HepG2 (cell line): ENCODE measurements around the gene TTC39C. TPM values are rescaled to one million over a fixed set of nuclear protein-coding genes. Genes with fewer than 3 reads are reported as not detected.
A peak's percentile ranks its signal among the peaks of the same experiment; 100 is the strongest.

Experiments used
- ARHGAP35 ChIP-seq: sonication (generic); formaldehyde crosslinking; IDR thresholded peaks from 2 replicates; pipeline ENCODE4 v1.9.0; 2022; ENCODE audit warnings: mild to moderate bottlenecking, inconsistent platforms, moderate library complexity, missing genetic modification reagents, borderline replicate concordance
- CREM ChIP-seq, 2 experiments: sonication (generic) in 1 of 2; formaldehyde crosslinking in 1 of 2; IDR thresholded peaks; 2 replicates each; pipeline versions ENCODE4 v1.4.0 to v1.6.1; 2016 to 2020; ENCODE audit warnings: antibody characterized with exemption in 1 of 2, mild to moderate bottlenecking in 1 of 2, missing genetic modification reagents in 1 of 2
- FOXC1 ChIP-seq: sonication (generic); formaldehyde crosslinking; IDR thresholded peaks from 2 replicates; pipeline ENCODE4 v1.8.0; 2022; ENCODE audit warnings: mild to moderate bottlenecking, missing genetic modification reagents, borderline replicate concordance
- GFI1 ChIP-seq: sonication (generic); formaldehyde crosslinking; IDR thresholded peaks from 2 replicates; pipeline ENCODE4 v1.5.0; 2020; ENCODE audit warnings: missing genetic modification reagents, mild to moderate bottlenecking, borderline replicate concordance
- NFIB ChIP-seq: sonication (generic); formaldehyde crosslinking; IDR thresholded peaks from 2 replicates; pipeline ENCODE4 v1.9.0; 2021; ENCODE audit warnings: missing genetic modification reagents, mild to moderate bottlenecking, borderline replicate concordance
- NFKB2 ChIP-seq: sonication (generic); formaldehyde crosslinking; IDR thresholded peaks from 2 replicates; pipeline ENCODE4 v1.4.0; 2020; ENCODE audit warnings: missing genetic modification reagents, borderline replicate concordance
- SKIL ChIP-seq: sonication (generic); formaldehyde crosslinking; IDR thresholded peaks from 2 replicates; pipeline ENCODE4 v1.8.0; 2022; ENCODE audit warnings: missing genetic modification reagents, mild to moderate bottlenecking, moderate library complexity, borderline replicate concordance
- TEAD2 ChIP-seq: sonication (generic); formaldehyde crosslinking; IDR thresholded peaks from 2 replicates; pipeline ENCODE4 v1.9.0; 2021; ENCODE audit warnings: missing genetic modification reagents
- TRIM24 ChIP-seq: sonication (generic); formaldehyde crosslinking; IDR thresholded peaks from 2 replicates; pipeline ENCODE4 v1.8.0; 2022; ENCODE audit warnings: mild to moderate bottlenecking, missing genetic modification reagents
- ZFYVE20 ChIP-seq: sonication (generic); formaldehyde crosslinking; IDR thresholded peaks from 2 replicates; pipeline ENCODE4 v1.8.0; 2023; ENCODE audit warnings: low read depth, mild to moderate bottlenecking, moderate library complexity, missing genetic modification reagents, borderline replicate concordance
- ZHX1 ChIP-seq: sonication (generic); formaldehyde crosslinking; IDR thresholded peaks from 2 replicates; pipeline ENCODE4 v1.8.1; 2022; ENCODE audit warnings: low read depth, mild to moderate bottlenecking, missing genetic modification reagents
- ZNF207 ChIP-seq: fragments of 450-650 bp; IDR thresholded peaks from 2 replicates; pipeline ENCODE4 v1.6.1; 2016; ENCODE audit warnings: antibody characterized with exemption, borderline replicate concordance
- ZNF234 ChIP-seq: sonication (generic); formaldehyde crosslinking; conservative IDR thresholded peaks from 2 replicates; pipeline ENCODE4 v1.5.1; 2020; ENCODE audit warnings: mild to moderate bottlenecking, missing genetic modification reagents
- ZNF350 ChIP-seq: sonication (generic); formaldehyde crosslinking; IDR thresholded peaks from 2 replicates; pipeline ENCODE4 v1.4.0; 2020; ENCODE audit warnings: mild to moderate bottlenecking, low read depth, missing genetic modification reagents, borderline replicate concordance
- ZNF382 ChIP-seq: sonication (generic); formaldehyde crosslinking; IDR thresholded peaks from 2 replicates; pipeline ENCODE4 v1.5.0; 2020; ENCODE audit warnings: missing genetic modification reagents, mild to moderate bottlenecking, borderline replicate concordance
- ZNF512 ChIP-seq: sonication (generic); formaldehyde crosslinking; IDR thresholded peaks from 2 replicates; pipeline ENCODE4 v1.4.0; 2020; ENCODE audit warnings: mild to moderate bottlenecking, missing genetic modification reagents
- ZNF674 ChIP-seq: sonication (generic); formaldehyde crosslinking; IDR thresholded peaks from 2 replicates; pipeline ENCODE4 v1.5.0; 2020; ENCODE audit warnings: low read depth, mild to moderate bottlenecking, missing genetic modification reagents
- ZNF780A ChIP-seq: sonication (generic); formaldehyde crosslinking; IDR thresholded peaks from 2 replicates; pipeline ENCODE4 v1.8.0; 2022; ENCODE audit warnings: mild to moderate bottlenecking, missing genetic modification reagents, moderate library complexity
- polyA plus RNA-seq, 8 experiments: library from polyadenylated mRNA; depleted of rRNA in 3 of 8; stranded (reverse) in 7 of 8; unstranded in 1 of 8; fragments of >200 nt; fragmentation: Illumina TruSeq in 4 of 8; extraction: Trizol in 4 of 8; gene quantifications; 2 replicates each; pipeline versions ENCODE4 v1.2.1 to v1.2.3, GENCODE V29; 2011 to 2016; ENCODE audit warnings: low read depth in 4 of 8, missing spikeins in 1 of 8, mixed read lengths in 1 of 8; ENCODE audit not compliant: insufficient read depth in 1 of 8
- total RNA-seq, 5 experiments: library from RNA; depleted of rRNA; stranded (reverse); fragments of >200 nt; fragmentation: Illumina TruSeq; extraction: Trizol; gene quantifications; 2 replicates each; pipeline ENCODE4 v1.2.3, GENCODE V29; 2016; ENCODE audit warnings: low read depth in 1 of 5

The TTC39C gene
- total and polyA plus RNA-seq, 2 of the 13 experiments (the other 11 are each of a cell fraction or from before 2014, with no cell fraction given), result 19.1 to 25.9 TPM

GRCh38 chr18:24112874-24113615, 98.5 kb downstream of the TTC39C start (continued):
- TF ChIP-seq GFI1 (CRISPR knock-in tag) (no peak), TEAD2 (CRISPR knock-in tag) (no peak), NFIB (CRISPR knock-in tag) (no peak), ZNF207 (no peak), NFKB2 (CRISPR knock-in tag) (no peak), ZNF674 (CRISPR knock-in tag) (no peak), CREM (IDR thresholded peaks at IDR 0.05) (peak; percentile 72; the same call in 1 of the 2 replicates), CREM (CRISPR knock-in tag; IDR thresholded peaks at IDR 0.05) (no peak), ZNF780A (CRISPR knock-in tag) (no peak), TRIM24 (CRISPR knock-in tag) (no peak), ZNF512 (CRISPR knock-in tag) (no peak), ZNF234 (CRISPR knock-in tag) (no peak), ZHX1 (CRISPR knock-in tag) (peak; percentile 50; the same call in 1 of the 2 replicates), FOXC1 (peak; percentile 20; the same call in 1 of the 2 replicates), ZNF350 (CRISPR knock-in tag) (peak; percentile 63; the same call in 1 of the 2 replicates), SKIL (CRISPR knock-in tag) (peak; percentile 88), ZNF382 (CRISPR knock-in tag) (no peak), ZFYVE20 (CRISPR knock-in tag) (no peak), ARHGAP35 (no peak; the same call in 1 of the 2 replicates)
